Measurements from ENCODE around the gene POLR2J2.
"Not testable (repeated sequence)": the region's sequence is repeated elsewhere in the genome, so short reads cannot be mapped to it uniquely, and the experiment has no call there.

Gene POLR2J2

DNA sequence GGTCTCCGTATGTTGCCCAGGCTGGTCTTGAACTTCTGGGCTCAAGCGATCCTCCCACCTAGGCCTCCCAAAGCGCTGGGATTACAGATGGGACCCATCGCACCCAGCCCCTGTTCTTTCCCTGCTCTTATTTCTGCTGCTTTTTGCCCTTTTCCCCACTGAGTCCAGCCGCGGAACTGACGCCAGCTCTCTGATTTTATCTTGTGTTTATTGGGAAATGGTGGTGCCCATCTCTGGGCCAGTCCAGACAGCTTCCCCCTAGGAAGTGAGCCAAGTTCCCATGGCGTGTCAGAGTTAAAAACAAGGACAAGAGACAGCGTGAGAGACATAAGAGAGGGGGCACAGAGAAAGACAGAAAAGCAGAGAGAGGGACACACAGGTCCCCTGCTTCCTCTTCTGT is 40.8 kb downstream of the POLR2J2 start:
- not testable (repeated sequence) for ATAC-seq (ENCODE audit: insufficient read depth, low read depth); H3K4me2 ChIP-seq (ENCODE audit: insufficient read depth, low read length)

GRCh38 chr7:102627271-102627904 is 44.1 kb downstream of the POLR2J2 start:
- H3K9me3 ChIP-seq (ENCODE audit: insufficient read depth, low read length, severe bottlenecking); DNase-seq; H3K4me3 ChIP-seq (ENCODE audit: low read depth in 1 of 2, low read length in 2 of 2); H3K36me3 ChIP-seq (ENCODE audit: insufficient read depth, low read length); ATAC-seq (ENCODE audit: insufficient read depth, low read depth); H3K27ac ChIP-seq (ENCODE audit: low read length); H3K4me2 ChIP-seq (ENCODE audit: insufficient read depth, low read length); H2AFZ ChIP-seq (ENCODE audit: low read depth, low read length); H3K27me3 ChIP-seq (ENCODE audit: insufficient read depth, low read length, poor library complexity); H3K9ac ChIP-seq (ENCODE audit: low read depth, low read length); H3K79me2 ChIP-seq (ENCODE audit: insufficient read depth, low read length); H4K20me1 ChIP-seq (ENCODE audit: insufficient read depth, low read length); H3K4me1 ChIP-seq (ENCODE audit: insufficient read depth, low read length): not testable (repeated sequence)

More for the DNA sequence above, 40.8 kb downstream of the POLR2J2 start:
- H3K79me2 ChIP-seq (ENCODE audit: insufficient read depth, low read length); H3K9me3 ChIP-seq (ENCODE audit: insufficient read depth, low read length, severe bottlenecking); H2AFZ ChIP-seq (ENCODE audit: low read depth, low read length); H3K36me3 ChIP-seq (ENCODE audit: insufficient read depth, low read length); H3K27me3 ChIP-seq (ENCODE audit: insufficient read depth, low read length, poor library complexity); H3K4me1 ChIP-seq (ENCODE audit: insufficient read depth, low read length); H4K20me1 ChIP-seq (ENCODE audit: insufficient read depth, low read length); DNase-seq; H3K9ac ChIP-seq (ENCODE audit: low read depth, low read length); H3K4me3 ChIP-seq (ENCODE audit: low read depth in 1 of 2, low read length in 2 of 2); H3K27ac ChIP-seq (ENCODE audit: low read length): not testable (repeated sequence)

DNA sequence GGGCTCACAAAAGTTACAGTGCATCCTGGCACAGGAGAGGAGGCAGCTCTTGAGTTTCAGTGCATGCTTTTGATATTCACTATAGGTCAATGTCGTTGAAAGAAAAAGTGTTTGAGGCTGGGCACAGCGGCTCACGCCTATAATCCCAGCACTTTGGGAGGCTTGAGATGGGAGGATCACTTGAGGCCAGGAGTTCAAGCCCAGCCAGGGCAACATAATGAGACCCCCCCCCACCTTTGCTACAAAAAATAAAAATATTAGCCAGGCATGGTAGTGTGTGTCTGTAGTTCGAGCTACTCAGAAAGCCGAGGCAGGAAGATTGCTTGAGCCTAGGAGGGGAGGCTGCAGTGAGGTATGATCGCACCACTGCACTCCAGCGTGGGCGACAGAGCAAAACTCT is 53.3 kb downstream of the POLR2J2 start:
- not testable (repeated sequence) for H3K4me3 ChIP-seq (ENCODE audit: low read depth in 1 of 2, low read length in 2 of 2); H2AFZ ChIP-seq (ENCODE audit: low read depth, low read length); H3K27me3 ChIP-seq (ENCODE audit: insufficient read depth, low read length, poor library complexity); H3K4me1 ChIP-seq (ENCODE audit: insufficient read depth, low read length); H3K9me3 ChIP-seq (ENCODE audit: insufficient read depth, low read length, severe bottlenecking); H3K27ac ChIP-seq (ENCODE audit: low read length); ATAC-seq (ENCODE audit: insufficient read depth, low read depth); DNase-seq; H3K4me2 ChIP-seq (ENCODE audit: insufficient read depth, low read length); H4K20me1 ChIP-seq (ENCODE audit: insufficient read depth, low read length); H3K9ac ChIP-seq (ENCODE audit: low read depth, low read length); H3K36me3 ChIP-seq (ENCODE audit: insufficient read depth, low read length); H3K79me2 ChIP-seq (ENCODE audit: insufficient read depth, low read length)

DNA sequence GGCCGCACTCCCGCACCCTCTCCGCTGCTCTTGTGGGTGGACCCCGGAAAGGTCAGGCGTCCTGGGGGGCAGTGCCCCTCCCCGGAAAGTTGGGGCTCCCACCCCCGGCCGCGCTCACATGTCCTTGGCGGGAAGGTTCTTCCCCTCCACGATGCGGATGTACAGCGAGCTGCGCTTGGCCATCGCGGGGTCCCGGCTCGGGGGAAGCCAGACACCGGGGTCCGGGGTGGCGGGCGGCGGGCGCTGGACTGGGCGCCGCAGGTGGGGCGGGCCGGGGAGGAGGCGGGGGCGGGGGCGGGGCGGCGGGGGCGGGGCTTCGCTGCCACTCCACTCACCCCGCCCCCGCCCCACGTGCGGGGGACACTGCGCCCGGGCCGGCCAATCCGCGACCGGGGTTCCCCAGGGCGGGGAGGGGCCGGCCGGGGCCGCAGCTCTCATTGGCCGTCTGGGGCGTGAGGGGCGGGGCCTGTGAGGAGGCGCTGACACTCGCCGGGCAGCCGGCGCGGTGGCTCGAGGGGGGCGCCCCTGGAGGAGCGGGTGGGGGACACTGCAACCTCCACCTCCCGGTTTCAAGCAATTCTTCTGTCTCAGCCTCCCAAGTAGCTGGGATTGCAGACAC is 54.8 kb downstream of the POLR2J2 start, which contains the start of gene RASA4:
Gene RASA4 (minus strand): TSS at position 250 of the 619 bp plus-strand sequence. CDS start 67 bp downstream, at position 183.
- peak; percentile 92 for ATAC-seq (ENCODE audit: insufficient read depth, low read depth)
- not testable (repeated sequence) for H3K9ac ChIP-seq (ENCODE audit: low read depth, low read length); H4K20me1 ChIP-seq (ENCODE audit: insufficient read depth, low read length); H2AFZ ChIP-seq (ENCODE audit: low read depth, low read length); H3K27ac ChIP-seq (ENCODE audit: low read length); H3K4me3 ChIP-seq (ENCODE audit: low read depth in 1 of 2, low read length in 2 of 2); H3K9me3 ChIP-seq (ENCODE audit: insufficient read depth, low read length, severe bottlenecking); H3K79me2 ChIP-seq (ENCODE audit: insufficient read depth, low read length); H3K4me1 ChIP-seq (ENCODE audit: insufficient read depth, low read length); H3K27me3 ChIP-seq (ENCODE audit: insufficient read depth, low read length, poor library complexity); H3K36me3 ChIP-seq (ENCODE audit: insufficient read depth, low read length); H3K4me2 ChIP-seq (ENCODE audit: insufficient read depth, low read length)
- peak; percentile 16 for DNase-seq
